ENCODE results near the gene FNDC1. TPM values are rescaled to one million over a fixed set of nuclear protein-coding genes. Genes with fewer than 3 reads are reported as not detected.

The FNDC1 gene
- total RNA-seq, 1 experiment from 2014 or later: not detected

GRCh38 chr6:159317430-159317829, 148.2 kb downstream of the FNDC1 start:
- CTCF ChIA-PET: no interaction called here
- H3K9me3 ChIP-seq: no peaks in the 10 kb centered on the region
- BruUV-seq (replicated peaks): no TSS peak
- intact Hi-C loops (cut with micrococcal nuclease; ENCODE audit: unreplicated experiment): no loop called here
- no peaks in the 10 kb centered on the region for H3K36me3 ChIP-seq (ENCODE audit: control insufficient read depth, insufficient read depth, low read length)
- H3K4me1 ChIP-seq: no peaks in the 10 kb centered on the region
- Mint-ChIP-seq H3K9me3 (ENCODE audit: unreplicated experiment) (no peaks in the 10 kb centered on the region), H3K4me1 (ENCODE audit: low read depth, unreplicated experiment) (no peaks in the 10 kb centered on the region), H3K27ac (ENCODE audit: unreplicated experiment) (no peak overlapping the region), H3K36me3 (ENCODE audit: insufficient read depth, unreplicated experiment) (no peaks in the 10 kb centered on the region), H3K27me3 (ENCODE audit: insufficient read depth, unreplicated experiment) (peaks cover 13% of the 10 kb centered on the region), H3K4me3 (ENCODE audit: unreplicated experiment) (no peak overlapping the region)
- no peak for TF ChIP-seq CTCF (IDR thresholded peaks at IDR 0.05; ENCODE audit: insufficient read depth in 1 of 2, low read depth in 1 of 2, low read length in 1 of 2, severe bottlenecking in 1 of 2, unreplicated experiment in 1 of 2)
- no peak for DNase-seq
- no peak overlapping the region for H3K4me3 ChIP-seq (ENCODE audit: low read depth, low read length)
- H3K27me3 ChIP-seq (replicated peaks; ENCODE audit: control insufficient read depth, insufficient read depth, low read length): no peaks in the 10 kb centered on the region
- POLR2A ChIA-PET: no interaction called here

DNA sequence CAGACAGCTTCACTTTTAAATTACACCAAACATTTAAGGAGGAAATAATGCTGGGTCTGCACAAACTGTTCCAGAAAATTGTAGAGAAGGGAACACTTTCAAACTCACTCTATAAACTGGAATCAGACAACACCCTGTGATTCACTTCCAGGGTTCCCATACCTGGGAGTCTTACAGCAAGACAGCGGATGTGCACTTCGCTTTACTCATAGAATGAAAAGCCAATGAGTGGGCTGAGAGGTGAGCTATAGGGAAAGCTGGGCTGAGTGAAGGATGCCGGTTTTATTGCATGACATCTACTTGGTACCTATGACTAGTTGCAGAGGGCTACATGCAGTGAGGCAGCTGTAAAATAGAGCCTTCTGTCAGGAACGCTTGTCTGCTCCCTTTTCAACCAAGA, 152.1 kb downstream of the FNDC1 start:
- ChIA-PET POLR2A (no interaction called here), CTCF (no interaction called here)
- H3K9me3 Mint-ChIP-seq (ENCODE audit: unreplicated experiment): no peaks in the 10 kb centered on the region
- H3K36me3 ChIP-seq (ENCODE audit: control insufficient read depth, insufficient read depth, low read length): no peaks in the 10 kb centered on the region
- no peaks in the 10 kb centered on the region for H3K36me3 Mint-ChIP-seq (ENCODE audit: insufficient read depth, unreplicated experiment)
- no peak overlapping the region for H3K4me3 ChIP-seq (ENCODE audit: low read depth, low read length)
- no peaks in the 10 kb centered on the region for H3K9me3 ChIP-seq
- no peak overlapping the region for H3K27ac Mint-ChIP-seq (ENCODE audit: unreplicated experiment)
- no peak for DNase-seq
- H3K4me3 Mint-ChIP-seq (ENCODE audit: unreplicated experiment): no peak overlapping the region
- no peaks in the 10 kb centered on the region for H3K27me3 ChIP-seq (replicated peaks; ENCODE audit: control insufficient read depth, insufficient read depth, low read length)
- no peaks in the 10 kb centered on the region for H3K4me1 Mint-ChIP-seq (ENCODE audit: low read depth, unreplicated experiment)
- H3K27me3 Mint-ChIP-seq (ENCODE audit: insufficient read depth, unreplicated experiment): peaks cover 11% of the 10 kb centered on the region
- BruUV-seq (replicated peaks): no TSS peak
- intact Hi-C loops (cut with micrococcal nuclease; ENCODE audit: unreplicated experiment): no loop called here
- no peaks in the 10 kb centered on the region for H3K4me1 ChIP-seq
- no peak for TF ChIP-seq CTCF (IDR thresholded peaks at IDR 0.05; ENCODE audit: insufficient read depth in 1 of 2, low read depth in 1 of 2, low read length in 1 of 2, severe bottlenecking in 1 of 2, unreplicated experiment in 1 of 2)

Other genes starting within 250 kb of the FNDC1 start
- 3.0 and 3.4 TPM in 2 replicates for gene RSPH3, start 169.2 kb upstream of the FNDC1 start, total RNA-seq (2022)
- not detected in 2 replicates for gene TAGAP, start 124.4 kb upstream of the FNDC1 start, total RNA-seq (2022)